Caki2 (cell line): ENCODE results near the gene TTLL10. TPM values are rescaled to one million over a fixed set of nuclear protein-coding genes. Genes with fewer than 3 reads are reported as not detected.

ENCODE experiments used
- DNase-seq: peaks from one replicate; pipeline ENCODE4 v3.0.0-alpha.2; 2015; ENCODE audit warnings: low read depth
- in situ Hi-C: cut with HindIII; loops from 2 replicates; pipeline ENCODE4 v1.10.0; 2016; ENCODE audit warnings: low sequenced_read_pairs, low pct_unique_long_range_greater_than_20kb, mixed read lengths
- total RNA-seq: library from RNA; depleted of rRNA; stranded (reverse); fragments of >200 nt; shearing (Covaris generic); gene quantifications from 2 replicates; pipeline ENCODE4 v1.2.3, GENCODE V29; 2014; ENCODE audit warnings: low replicate concordance

Gene TTLL10
- total RNA-seq, 1 experiment from 2014 or later: not detected

GRCh38 chr1:1153874-1154273, 19.8 kb upstream of the TTLL10 start:
- in situ Hi-C loops: no loop called here

GRCh38 chr1:1155258-1155657, 18.4 kb upstream of the TTLL10 start:
- no peak for DNase-seq
- in situ Hi-C loops: no loop called here

More at GRCh38 chr1:1153874-1154273, 19.8 kb upstream of the TTLL10 start:
- DNase-seq: no peak

GRCh38 chr1:1156140-1157032, 17.3 kb upstream of the TTLL10 start:
- in situ Hi-C loops: no loop called here
- DNase-seq: no peak

GRCh38 chr1:1157033-1157365, 16.7 kb upstream of the TTLL10 start:
- in situ Hi-C loops: no loop called here

GRCh38 chr1:1157426-1157913, 16.2 kb upstream of the TTLL10 start:
- DNase-seq: peak; percentile 94
- in situ Hi-C loops: no loop called here

More at GRCh38 chr1:1157033-1157365, 16.7 kb upstream of the TTLL10 start:
- DNase-seq: no peak

- in situ Hi-C loops: no loop called here
- DNase-seq: peak; percentile 68
These were observed 15.6 kb upstream of the TTLL10 start for GRCh38 chr1:1157914-1158710.

- in situ Hi-C loops: no loop called here
- no peak for DNase-seq
These were observed 13.3 kb upstream of the TTLL10 start for GRCh38 chr1:1160281-1160930.

GRCh38 chr1:1161078-1161682, 12.5 kb upstream of the TTLL10 start:
- no peak for DNase-seq
- in situ Hi-C loops: no loop called here

- no peak for DNase-seq
- in situ Hi-C loops: no loop called here
These were observed 12.0 kb upstream of the TTLL10 start for GRCh38 chr1:1161683-1162079.

GRCh38 chr1:1162597-1163537, 10.8 kb upstream of the TTLL10 start:
- in situ Hi-C loops: no loop called here

GRCh38 chr1:1163538-1164070, 10.1 kb upstream of the TTLL10 start:
- DNase-seq: no peak
- in situ Hi-C loops: no loop called here

More at GRCh38 chr1:1162597-1163537, 10.8 kb upstream of the TTLL10 start:
- DNase-seq: no peak

- in situ Hi-C loops: no loop called here
- DNase-seq: no peak
These were observed 9.3 kb upstream of the TTLL10 start for GRCh38 chr1:1164361-1164700.

GRCh38 chr1:1164701-1165451, 8.8 kb upstream of the TTLL10 start:
- in situ Hi-C loops: no loop called here
- peak; percentile 80 for DNase-seq

GRCh38 chr1:1165485-1165884, 8.2 kb upstream of the TTLL10 start:
- in situ Hi-C loops: no loop called here
- no peak for DNase-seq

- DNase-seq: no peak
- in situ Hi-C loops: no loop called here
These were observed 7.7 kb upstream of the TTLL10 start for GRCh38 chr1:1165900-1166421.

- no peak for DNase-seq
- in situ Hi-C loops: no loop called here
These were observed 6.9 kb upstream of the TTLL10 start for GRCh38 chr1:1166642-1167397.
